Omental fat pad (tissue), 4 donors: ENCODE measurements around the gene GIPR. TPM values are rescaled to one million over a fixed set of nuclear protein-coding genes. Genes with fewer than 3 reads are reported as not detected.

Experiments
- ATAC-seq: fragments of 150-250 bp; one replicate; pipeline ENCODE4 v1.9.1; 2016; ENCODE audit warnings: mild to moderate bottlenecking, moderate library complexity; ENCODE audit not compliant: low FRiP score
- DNase-seq: peaks from one replicate; pipeline ENCODE4 v3.0.0-alpha.2; 2019; ENCODE audit warnings: low spot score
- CTCF ChIP-seq, 3 donors: fragments of 450-650 bp; IDR thresholded peaks; one replicate each; pipeline ENCODE4 v1.5.1; 2016 to 2017; ENCODE audit warnings: antibody characterized with exemption in 3 of 3, mild to moderate bottlenecking in 3 of 3, moderate library complexity in 2 of 3
- total RNA-seq, 4 donors: library from RNA; depleted of rRNA; stranded (reverse); fragments of >200 nt; gene quantifications; one replicate each; pipeline ENCODE4 v1.1.0, GENCODE V29; 2016

The GIPR gene
- total RNA-seq, 4 donors from 2014 or later = 1.1 to 8.7 (median 2.5) TPM

DNA sequence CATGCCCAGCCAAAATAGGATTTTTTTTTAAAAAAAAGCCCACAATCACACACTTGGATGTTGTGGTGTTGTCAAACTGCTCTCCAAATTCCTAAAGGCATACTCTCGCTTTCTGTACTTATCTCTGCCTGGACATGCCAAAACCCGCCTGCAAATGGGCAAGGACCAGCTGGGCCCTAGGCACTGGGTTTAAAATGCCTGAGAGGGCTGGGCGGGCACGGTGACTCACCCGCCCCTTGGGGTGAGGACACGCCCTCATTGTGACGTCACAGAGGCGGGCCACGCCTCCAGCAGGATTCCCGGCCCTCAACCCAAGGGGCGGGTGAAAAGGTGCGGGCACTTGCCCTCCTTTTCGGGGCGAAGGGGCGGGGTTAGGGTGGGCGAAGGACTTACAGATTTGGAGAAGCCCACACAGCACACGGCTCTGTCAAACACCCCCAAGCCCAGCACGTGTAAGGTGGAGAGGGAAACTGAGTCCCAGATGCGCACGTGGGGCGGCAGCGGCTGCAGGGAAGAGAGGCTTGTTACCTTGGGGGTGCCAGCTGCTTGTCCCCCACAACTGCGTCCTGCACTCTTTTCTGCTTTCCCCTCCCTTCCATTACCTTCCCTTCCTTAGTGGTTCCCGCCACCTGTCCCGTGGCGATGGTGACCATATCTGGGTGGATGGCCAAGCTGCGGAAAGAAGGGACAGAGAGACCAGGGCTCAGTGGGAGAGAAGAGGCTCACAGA lies 35.4 kb upstream of the GIPR start:
- peak; percentile 60 for DNase-seq
- TF ChIP-seq CTCF (IDR thresholded peaks at IDR 0.05) = no peak
- peak; percentile 97 for ATAC-seq

- TF ChIP-seq CTCF (IDR thresholded peaks at IDR 0.05) = no peak
- ATAC-seq (no peak), DNase-seq (no peak)
Measured at GRCh38 chr19:45636275-45636674, 31.7 kb upstream of the GIPR start.

- ATAC-seq (no peak), DNase-seq (no peak)
- no peak for TF ChIP-seq CTCF (IDR thresholded peaks at IDR 0.05)
Measured at GRCh38 chr19:45636902-45637301, 31.1 kb upstream of the GIPR start.

- DNase-seq (no peak), ATAC-seq (no peak)
- TF ChIP-seq CTCF (IDR thresholded peaks at IDR 0.05) = no peak
Measured at GRCh38 chr19:45637890-45638667, 29.9 kb upstream of the GIPR start.

- no peak for DNase-seq
- no peak for TF ChIP-seq CTCF (IDR thresholded peaks at IDR 0.05)
- ATAC-seq = peak; percentile 19
Measured at GRCh38 chr19:45638930-45639729, 28.9 kb upstream of the GIPR start, which contains the start of gene EML2. TSS of gene EML2 (minus strand) at chr19:45639397. CDS start at chr19:45639376, 21 bp downstream.

- ATAC-seq (no peak), DNase-seq (no peak)
- TF ChIP-seq CTCF (IDR thresholded peaks at IDR 0.05) = no peak
Measured at GRCh38 chr19:45640849-45641273, 27.2 kb upstream of the GIPR start.
